Measurements from ENCODE around the gene RABGAP1L. TPM values are rescaled to one million over a fixed set of nuclear protein-coding genes. Genes with fewer than 3 reads are reported as not detected.

RABGAP1L gene
- total and polyA plus RNA-seq, 2 of the 4 experiments (the other 2 are of a cell fraction), result 7.9 to 26.7 TPM

DNA sequence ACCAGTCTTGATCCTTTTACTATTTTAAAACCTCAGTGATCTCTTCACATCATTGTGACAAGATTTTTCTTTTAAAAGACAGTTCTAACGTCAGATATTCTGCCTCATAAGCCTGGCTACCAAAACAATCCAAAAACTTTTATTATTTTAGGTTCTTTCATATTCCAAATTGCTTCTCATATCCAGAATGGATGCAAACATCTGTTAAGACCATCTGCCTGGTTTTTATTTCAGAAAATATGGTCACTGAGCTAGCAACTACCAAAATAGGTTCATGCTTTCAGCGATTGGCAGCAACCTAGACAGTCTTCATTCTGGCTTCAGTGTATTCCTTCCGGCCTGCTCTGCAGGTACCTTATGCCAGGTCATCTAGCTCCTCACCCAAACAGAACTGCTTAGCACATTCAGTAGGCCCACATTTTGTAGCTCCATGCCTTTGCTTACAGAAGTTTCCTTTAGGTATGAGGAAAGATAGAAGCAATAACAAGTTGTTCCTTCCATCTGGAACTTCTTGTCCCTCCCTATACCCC, 781.4 kb downstream of the RABGAP1L start:
- Histone ChIP-seq H2BK20ac (ENCODE audit: low read depth, low read length) (no peak overlapping the region), H3K4me2 (ENCODE audit: low read depth, low read length) (no peak overlapping the region), H2BK5ac (ENCODE audit: low read depth, low read length, poor library complexity, severe bottlenecking) (no peak overlapping the region), H3K4me1 (ENCODE audit: control insufficient read depth, insufficient read depth, low read length) (no peaks in the 10 kb centered on the region), H4K91ac (ENCODE audit: insufficient read depth, low read depth, low read length) (no peak overlapping the region), H3K79me1 (ENCODE audit: low read depth in 1 of 2, low read length in 2 of 2) (no peaks in the 10 kb centered on the region), H2AFZ (replicated peaks; ENCODE audit: low read length, poor library complexity) (no peak overlapping the region), H3K27ac (ENCODE audit: insufficient read depth, low read length) (no peak overlapping the region), H3K9me3 (ENCODE audit: control insufficient read depth, insufficient read depth, low read length) (no peaks in the 10 kb centered on the region), H3K56ac (ENCODE audit: extremely low read depth, insufficient read depth, low read length) (no peak overlapping the region), H3K9me1 (ENCODE audit: insufficient read depth, low read length) (no peaks in the 10 kb centered on the region), H3K14ac (replicated peaks; ENCODE audit: low read depth, low read length) (no peak overlapping the region), H3K18ac (ENCODE audit: low read depth, low read length) (no peak overlapping the region), H2BK120ac (ENCODE audit: low read depth, low read length) (no peak overlapping the region), H3K4ac (ENCODE audit: low read depth, low read length) (no peak overlapping the region), H3K36me3 (ENCODE audit: control insufficient read depth, insufficient read depth, low read length) (no peaks in the 10 kb centered on the region), H4K8ac (ENCODE audit: low read depth in 2 of 2, low read length in 2 of 2) (no peak overlapping the region), H2AK9ac (replicated peaks; ENCODE audit: low read depth, low read length, poor library complexity) (no peak overlapping the region), H3K9ac (ENCODE audit: low read depth, low read length) (no peak overlapping the region), H2AK5ac (ENCODE audit: low read depth, low read length) (no peak overlapping the region), H4K20me1 (ENCODE audit: insufficient read depth, low read length) (no peaks in the 10 kb centered on the region), H2BK15ac (ENCODE audit: low read depth, low read length) (no peak overlapping the region), H3K4me3 (ENCODE audit: insufficient read depth, low read depth, low read length) (no peak overlapping the region), H4K5ac (ENCODE audit: low read depth, low read length) (no peak overlapping the region), H3K27me3 (ENCODE audit: control insufficient read depth, insufficient read depth, low read length) (no peaks in the 10 kb centered on the region), H3K23ac (ENCODE audit: low read depth, low read length) (no peak overlapping the region)
- no TSS peak for BruUV-seq (replicated peaks)
- dilution Hi-C loops (cut with HindIII; ENCODE audit: low sequenced_read_pairs, unreplicated experiment), result no loop called here
- DNase-seq, result no peak
- in situ Hi-C loops (cut with MboI; ENCODE audit: low sequenced_read_pairs), result no loop called here
- ChIA-PET POLR2A (ENCODE audit: unreplicated experiment) (no interaction called here), CTCF (interaction anchor here (0.6 kb wide), 1 partner anchor 60 kb away, joined by 4 read pairs; no protein-coding TSS in a partner anchor)
- no peak for ATAC-seq (ENCODE audit: low read depth)
- TF ChIP-seq NFE2L2 (IDR thresholded peaks at IDR 0.05; ENCODE audit: low read depth, low read length) (no peak), CHD1 (IDR thresholded peaks at IDR 0.05; ENCODE audit: low read depth, low read length) (no peak), FOS (IDR thresholded peaks at IDR 0.05; ENCODE audit: low read depth, low read length) (no peak), MAFK (IDR thresholded peaks at IDR 0.05; ENCODE audit: low read depth, low read length) (no peak), MXI1 (IDR thresholded peaks at IDR 0.05; ENCODE audit: borderline replicate concordance, low read depth, low read length) (no peak), BHLHE40 (IDR thresholded peaks at IDR 0.05; ENCODE audit: low read depth, low read length) (no peak), CEBPB (IDR thresholded peaks at IDR 0.05; ENCODE audit: low read depth, low read length) (no peak), RCOR1 (IDR thresholded peaks at IDR 0.05; ENCODE audit: insufficient replicate concordance, low read length) (no peak), MAZ (IDR thresholded peaks at IDR 0.05; ENCODE audit: borderline replicate concordance, low read depth, low read length) (no peak), RAD21 (IDR thresholded peaks at IDR 0.05; ENCODE audit: low read length) (no peak), POLR2A (IDR thresholded peaks at IDR 0.05; ENCODE audit: low read depth, low read length) (no peak), SMC3 (IDR thresholded peaks at IDR 0.05; ENCODE audit: low read depth, low read length) (no peak), RFX5 (IDR thresholded peaks at IDR 0.05; ENCODE audit: low read depth, low read length) (no peak)
- TF ChIP-seq, protein P1, sequence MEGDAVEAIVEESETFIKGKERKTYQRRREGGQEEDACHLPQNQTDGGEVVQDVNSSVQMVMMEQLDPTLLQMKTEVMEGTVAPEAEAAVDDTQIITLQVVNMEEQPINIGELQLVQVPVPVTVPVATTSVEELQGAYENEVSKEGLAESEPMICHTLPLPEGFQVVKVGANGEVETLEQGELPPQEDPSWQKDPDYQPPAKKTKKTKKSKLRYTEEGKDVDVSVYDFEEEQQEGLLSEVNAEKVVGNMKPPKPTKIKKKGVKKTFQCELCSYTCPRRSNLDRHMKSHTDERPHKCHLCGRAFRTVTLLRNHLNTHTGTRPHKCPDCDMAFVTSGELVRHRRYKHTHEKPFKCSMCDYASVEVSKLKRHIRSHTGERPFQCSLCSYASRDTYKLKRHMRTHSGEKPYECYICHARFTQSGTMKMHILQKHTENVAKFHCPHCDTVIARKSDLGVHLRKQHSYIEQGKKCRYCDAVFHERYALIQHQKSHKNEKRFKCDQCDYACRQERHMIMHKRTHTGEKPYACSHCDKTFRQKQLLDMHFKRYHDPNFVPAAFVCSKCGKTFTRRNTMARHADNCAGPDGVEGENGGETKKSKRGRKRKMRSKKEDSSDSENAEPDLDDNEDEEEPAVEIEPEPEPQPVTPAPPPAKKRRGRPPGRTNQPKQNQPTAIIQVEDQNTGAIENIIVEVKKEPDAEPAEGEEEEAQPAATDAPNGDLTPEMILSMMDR (conservative IDR thresholded peaks at IDR 0.05; ENCODE audit: low read depth, low read length), result no peak
- TF ChIP-seq, protein P2, sequence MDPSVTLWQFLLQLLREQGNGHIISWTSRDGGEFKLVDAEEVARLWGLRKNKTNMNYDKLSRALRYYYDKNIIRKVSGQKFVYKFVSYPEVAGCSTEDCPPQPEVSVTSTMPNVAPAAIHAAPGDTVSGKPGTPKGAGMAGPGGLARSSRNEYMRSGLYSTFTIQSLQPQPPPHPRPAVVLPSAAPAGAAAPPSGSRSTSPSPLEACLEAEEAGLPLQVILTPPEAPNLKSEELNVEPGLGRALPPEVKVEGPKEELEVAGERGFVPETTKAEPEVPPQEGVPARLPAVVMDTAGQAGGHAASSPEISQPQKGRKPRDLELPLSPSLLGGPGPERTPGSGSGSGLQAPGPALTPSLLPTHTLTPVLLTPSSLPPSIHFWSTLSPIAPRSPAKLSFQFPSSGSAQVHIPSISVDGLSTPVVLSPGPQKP (IDR thresholded peaks at IDR 0.05; ENCODE audit: borderline replicate concordance, low read depth, low read length), result no peak
- TF ChIP-seq, protein P3, sequence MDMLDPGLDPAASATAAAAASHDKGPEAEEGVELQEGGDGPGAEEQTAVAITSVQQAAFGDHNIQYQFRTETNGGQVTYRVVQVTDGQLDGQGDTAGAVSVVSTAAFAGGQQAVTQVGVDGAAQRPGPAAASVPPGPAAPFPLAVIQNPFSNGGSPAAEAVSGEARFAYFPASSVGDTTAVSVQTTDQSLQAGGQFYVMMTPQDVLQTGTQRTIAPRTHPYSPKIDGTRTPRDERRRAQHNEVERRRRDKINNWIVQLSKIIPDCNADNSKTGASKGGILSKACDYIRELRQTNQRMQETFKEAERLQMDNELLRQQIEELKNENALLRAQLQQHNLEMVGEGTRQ (IDR thresholded peaks at IDR 0.05; ENCODE audit: low read depth, low read length), result no peak
- intact Hi-C loops (cut with micrococcal nuclease), result no loop called here
- WGBS, 2 experiments (ENCODE audit: extremely low coverage in 2 of 2, insufficient read length in 1 of 2), result 100% methylated on average over 2 of the region's 3 CpGs; no CpG with 5 or more reads in 1 of the 2 experiments
